Inflammatory macrophage (primary cell): ENCODE measurements around the gene PKP1.
"Not testable (repeated sequence)": the region's sequence is repeated elsewhere in the genome, so short reads cannot be mapped to it uniquely, and the experiment has no call there.

ENCODE experiments used
- DNase-seq, 2 donors: peaks; one replicate each; pipeline ENCODE4 v3.0.0-alpha.2; 2020 to 2022
- total RNA-seq, 18 experiments: gene quantifications; one replicate each; lab custom pipeline; 2026; ENCODE audit warnings: mixed read lengths in 6 of 18, inconsistent platforms in 2 of 18; lab: John Stamatoyannopoulos, UW

Gene PKP1, protein sequence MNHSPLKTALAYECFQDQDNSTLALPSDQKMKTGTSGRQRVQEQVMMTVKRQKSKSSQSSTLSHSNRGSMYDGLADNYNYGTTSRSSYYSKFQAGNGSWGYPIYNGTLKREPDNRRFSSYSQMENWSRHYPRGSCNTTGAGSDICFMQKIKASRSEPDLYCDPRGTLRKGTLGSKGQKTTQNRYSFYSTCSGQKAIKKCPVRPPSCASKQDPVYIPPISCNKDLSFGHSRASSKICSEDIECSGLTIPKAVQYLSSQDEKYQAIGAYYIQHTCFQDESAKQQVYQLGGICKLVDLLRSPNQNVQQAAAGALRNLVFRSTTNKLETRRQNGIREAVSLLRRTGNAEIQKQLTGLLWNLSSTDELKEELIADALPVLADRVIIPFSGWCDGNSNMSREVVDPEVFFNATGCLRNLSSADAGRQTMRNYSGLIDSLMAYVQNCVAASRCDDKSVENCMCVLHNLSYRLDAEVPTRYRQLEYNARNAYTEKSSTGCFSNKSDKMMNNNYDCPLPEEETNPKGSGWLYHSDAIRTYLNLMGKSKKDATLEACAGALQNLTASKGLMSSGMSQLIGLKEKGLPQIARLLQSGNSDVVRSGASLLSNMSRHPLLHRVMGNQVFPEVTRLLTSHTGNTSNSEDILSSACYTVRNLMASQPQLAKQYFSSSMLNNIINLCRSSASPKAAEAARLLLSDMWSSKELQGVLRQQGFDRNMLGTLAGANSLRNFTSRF
- total RNA-seq: 0 to 0.13 (median 0.02) reads per million in 18 experiments

DNA sequence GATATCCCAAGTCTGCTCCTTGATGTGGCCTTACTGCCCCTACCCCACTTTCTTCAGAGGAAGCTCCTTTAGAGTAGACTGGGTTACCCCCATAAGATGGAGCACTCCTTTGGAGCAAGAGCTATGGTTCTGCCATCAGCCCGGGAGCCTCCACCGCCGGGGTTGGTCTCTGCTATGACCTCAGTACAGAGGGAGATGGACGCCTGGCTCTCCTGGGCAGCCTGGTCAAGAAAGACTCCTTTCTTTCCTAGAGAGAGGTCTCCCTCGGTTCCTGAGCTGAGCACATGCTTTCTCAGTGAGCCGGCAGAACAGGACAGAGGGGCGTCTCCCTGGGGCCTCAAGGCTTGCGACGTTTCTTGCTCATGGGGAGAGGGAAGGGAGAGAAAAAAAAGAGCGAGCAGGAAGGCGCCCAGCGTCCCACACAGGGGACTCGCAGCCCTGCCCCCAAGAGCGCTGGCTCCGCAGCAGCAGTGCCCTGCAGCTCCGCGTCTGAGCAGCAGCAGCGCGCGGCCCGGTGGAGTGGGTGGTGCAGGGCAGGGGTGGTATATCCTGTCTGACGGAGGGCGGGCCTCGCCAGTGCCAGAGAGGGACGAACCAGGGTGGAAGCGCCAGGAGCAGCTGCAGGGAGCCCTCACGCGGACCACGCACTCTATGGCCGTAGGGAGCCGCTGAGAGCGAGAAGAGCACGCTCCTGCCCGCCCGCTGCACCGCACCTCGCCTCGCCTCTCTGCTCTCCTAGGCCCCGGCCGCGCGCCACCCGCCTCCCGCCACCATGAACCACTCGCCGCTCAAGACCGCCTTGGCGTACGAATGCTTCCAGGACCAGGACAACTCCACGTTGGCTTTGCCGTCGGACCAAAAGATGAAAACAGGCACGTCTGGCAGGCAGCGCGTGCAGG is at the start of gene PKP1:
PKP1 (plus strand) TSS at position 576 of the 899 bp plus-strand sequence; CDS start at position 773, 197 bp downstream.
- no peak for DNase-seq

DNA sequence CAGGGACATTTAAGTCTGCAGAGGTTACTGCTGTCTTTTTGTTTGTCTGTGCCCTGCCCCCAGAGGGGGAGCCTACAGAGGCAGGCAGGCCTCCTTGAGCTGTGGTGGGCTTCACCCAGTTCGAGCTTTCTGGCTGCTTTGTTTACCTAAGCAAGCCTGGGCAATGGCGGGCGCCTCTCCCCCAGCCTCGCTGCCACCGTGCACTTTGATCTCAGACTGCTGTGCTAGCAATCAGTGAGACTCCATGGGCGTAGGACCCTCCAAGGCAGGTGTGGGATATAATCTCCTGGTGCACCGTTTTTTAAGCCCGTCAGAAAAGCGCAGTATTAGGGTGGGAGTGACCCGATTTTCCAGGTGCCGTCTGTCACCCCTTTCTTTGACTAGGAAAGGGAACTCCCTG is 43.7 kb upstream of the PKP1 start:
- not testable (repeated sequence) for DNase-seq

DNA sequence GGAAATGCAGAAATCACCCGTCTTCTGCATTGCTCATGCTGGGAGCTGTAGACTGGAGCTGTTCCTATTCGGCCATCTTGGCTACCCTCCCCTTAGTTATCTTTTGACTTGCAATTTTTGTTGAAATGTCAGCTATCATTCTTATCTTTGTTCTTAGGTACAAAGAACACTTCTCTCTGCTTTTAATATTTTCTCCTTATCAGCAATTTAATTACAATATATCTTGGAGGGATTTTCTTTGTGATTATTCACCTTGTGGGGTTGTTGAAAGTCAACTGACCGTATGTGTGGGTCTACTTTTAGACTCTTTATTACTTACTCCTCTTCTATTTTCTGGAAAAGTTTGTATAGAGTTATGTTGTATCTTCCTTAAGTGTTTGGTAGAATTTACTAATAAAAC is 43.1 kb upstream of the PKP1 start:
- DNase-seq: no peak

DNA sequence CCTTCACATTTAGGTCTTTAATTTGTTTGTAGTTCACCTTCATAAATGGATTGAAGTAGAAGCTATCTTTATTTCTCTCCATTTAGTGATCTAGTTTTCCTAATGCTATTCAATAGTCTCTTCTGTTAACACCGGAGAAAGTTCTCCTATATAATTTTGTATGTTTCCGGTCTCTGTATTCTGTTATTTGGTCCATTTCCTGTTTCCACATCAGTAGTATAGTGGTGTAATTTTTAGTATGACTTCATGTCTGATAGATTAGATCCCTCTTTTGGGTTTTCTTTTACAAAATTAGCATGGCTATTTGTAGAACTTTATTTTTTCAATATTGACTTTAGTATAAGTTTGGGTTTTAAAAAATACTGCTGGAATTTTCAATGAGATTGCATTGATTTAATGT is 41.6 kb upstream of the PKP1 start:
- peak in 1 of 2 donors; percentile 59 for DNase-seq

DNA sequence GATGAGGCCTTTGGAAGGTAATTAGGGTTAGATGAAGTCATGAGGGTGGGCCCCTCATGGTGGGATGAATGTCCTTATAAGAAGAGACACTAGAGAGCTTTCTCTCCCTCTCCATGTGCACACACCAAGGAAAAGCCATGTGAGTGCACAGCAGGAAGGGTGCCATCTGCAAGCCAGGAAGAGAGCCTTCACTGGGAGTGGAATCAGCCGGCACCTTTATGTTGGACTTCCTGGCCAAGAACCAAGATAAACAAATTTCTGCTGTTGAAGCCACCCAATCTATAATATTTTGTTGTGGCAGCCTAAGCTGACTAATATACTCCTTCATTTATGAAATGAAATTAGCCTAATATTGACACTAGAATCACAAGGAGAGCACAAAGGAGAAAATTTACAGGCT is 38.2 kb upstream of the PKP1 start:
- no peak for DNase-seq

DNA sequence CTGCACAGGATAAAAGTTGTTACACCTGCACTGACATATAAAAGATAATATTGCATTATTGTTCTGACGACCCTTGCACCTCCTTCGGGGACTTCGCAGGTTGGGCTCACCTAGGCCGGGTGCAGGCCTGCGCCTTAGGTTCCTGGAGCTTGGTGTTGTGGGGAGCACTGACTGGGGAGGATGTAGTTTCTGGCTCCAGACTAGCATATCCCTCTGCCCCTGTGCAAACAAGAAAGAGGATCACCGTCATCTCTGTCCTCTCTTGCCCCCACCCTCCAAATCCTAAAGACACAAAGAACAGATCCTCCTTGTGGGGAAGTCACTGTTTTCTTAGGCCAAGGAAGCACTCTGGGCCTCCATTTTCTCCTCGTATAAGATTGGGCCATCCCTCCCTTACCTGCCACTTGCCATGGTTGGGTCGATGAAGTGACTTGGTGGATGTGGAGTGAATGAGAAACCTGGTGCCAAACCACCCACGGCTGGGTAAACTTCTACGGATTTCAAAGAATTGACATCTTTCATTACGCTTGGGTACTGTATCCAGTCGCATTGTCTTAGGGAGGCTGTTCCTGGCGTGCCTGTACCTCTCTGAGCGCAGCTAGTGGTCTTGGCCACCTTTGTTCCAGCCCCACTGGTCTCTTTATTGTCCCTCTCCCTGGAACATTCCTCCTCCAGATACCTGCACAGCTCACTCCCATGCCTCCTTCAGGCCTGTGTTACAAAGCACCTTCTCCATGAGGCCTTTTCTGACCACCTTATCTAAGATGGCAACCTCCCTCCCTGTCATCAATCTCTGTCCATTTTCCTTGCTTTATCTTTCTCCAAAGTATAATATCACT is 34.4 kb upstream of the PKP1 start:
- DNase-seq: no peak

DNA sequence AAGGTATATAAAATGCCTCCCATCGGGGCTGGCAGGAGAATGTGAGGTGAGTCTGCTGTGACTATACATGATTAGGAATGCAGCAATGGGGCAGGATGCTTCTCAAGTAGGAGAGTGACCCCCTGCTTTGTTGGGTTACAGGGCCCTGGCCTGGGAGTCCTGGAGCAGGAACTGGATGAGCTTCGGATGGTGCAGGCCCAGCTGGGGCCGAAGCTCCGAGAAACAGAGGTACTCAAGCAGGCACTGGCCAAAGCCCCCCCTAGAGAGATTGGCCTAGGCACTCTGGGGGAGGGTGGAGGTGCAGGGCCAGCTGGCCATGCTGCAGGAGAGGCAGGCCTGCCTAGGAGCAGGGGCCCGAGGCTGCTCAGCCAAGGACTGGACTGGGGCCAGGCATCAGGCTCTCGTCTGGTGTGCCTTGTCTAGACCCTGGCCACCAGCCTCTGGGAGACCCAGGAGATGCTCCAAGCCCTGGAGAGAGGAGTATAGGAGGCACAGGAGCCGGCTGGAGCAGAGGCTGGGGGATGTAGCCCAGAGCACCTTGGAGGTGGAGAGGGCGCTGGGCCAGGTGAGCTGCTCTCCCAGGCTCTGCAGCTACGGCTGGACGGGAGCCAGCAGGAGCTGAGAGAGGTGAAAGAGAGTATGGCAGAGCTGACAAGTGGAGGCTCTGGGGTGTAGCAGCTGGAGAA is 32.8 kb upstream of the PKP1 start:
- DNase-seq: no peak

DNA sequence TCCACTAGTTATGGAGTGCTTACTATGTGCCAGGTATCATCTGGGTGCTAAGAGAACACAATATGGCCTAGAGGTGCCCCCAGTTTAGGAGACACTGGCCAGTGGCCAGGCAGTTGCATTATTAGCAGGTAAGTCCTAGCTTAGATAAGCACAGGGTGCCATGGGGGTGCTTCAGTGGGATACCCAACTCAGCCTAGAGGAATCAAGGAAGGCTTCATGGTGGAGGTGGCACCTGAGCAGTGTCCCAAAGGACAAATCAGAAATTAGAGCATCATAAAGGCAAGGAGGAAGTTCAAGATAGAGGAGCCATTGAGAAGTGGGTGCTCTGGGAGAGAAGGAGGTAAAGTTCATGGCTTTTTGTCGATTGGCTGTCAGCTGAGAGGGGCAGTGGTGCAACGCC is 31.9 kb upstream of the PKP1 start:
- no peak for DNase-seq

DNA sequence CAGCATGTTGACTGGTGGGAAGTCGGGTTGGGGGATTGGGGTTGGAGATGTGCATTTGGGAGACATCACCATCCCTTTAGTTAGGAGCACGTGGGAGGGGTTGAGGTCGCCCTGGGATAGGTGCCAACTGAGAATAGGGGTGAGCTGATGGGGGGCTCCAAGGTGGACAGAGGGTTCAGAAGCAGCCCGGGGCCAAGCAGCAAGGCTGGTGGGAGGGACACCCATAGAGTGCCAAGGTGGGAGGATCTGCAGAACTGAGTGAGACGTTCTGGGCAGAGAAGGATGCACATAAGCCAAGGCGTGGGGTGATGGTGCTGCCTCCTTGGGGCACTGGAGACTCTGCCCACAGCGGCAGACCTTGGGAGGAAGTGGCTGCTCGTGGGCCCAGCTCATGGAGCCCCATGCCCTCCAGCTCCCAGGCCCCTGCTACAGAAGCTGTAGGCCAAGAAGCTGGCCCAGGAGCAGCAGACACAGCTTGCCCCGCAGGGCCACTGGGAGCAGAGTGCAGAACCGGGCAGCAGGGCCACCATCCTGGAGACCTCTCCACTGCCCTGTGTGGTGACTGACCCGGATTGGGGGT is 31.4 kb upstream of the PKP1 start:
- no peak for DNase-seq

DNA sequence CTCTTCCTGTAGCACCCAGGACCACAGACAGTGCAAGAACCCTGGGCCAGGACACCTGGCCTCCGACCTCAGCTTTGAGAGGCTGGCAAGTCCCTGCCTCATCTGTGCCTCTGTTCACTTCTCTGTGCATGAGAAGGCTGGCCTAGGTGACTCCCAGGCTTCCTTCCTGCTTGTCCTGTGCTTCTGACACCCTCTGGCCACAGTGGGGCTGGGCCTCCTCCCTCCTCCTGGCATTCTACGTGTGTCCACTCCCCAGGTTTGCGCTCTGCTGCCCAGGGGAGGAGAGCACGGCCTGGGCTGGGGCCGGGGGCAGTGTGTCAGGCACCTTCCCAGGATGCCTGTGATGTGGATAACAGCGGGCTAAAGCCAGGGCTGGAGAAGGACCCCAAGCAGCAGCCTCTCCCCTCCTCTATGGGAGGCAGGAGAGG is 30.3 kb upstream of the PKP1 start:
- DNase-seq: no peak

DNA sequence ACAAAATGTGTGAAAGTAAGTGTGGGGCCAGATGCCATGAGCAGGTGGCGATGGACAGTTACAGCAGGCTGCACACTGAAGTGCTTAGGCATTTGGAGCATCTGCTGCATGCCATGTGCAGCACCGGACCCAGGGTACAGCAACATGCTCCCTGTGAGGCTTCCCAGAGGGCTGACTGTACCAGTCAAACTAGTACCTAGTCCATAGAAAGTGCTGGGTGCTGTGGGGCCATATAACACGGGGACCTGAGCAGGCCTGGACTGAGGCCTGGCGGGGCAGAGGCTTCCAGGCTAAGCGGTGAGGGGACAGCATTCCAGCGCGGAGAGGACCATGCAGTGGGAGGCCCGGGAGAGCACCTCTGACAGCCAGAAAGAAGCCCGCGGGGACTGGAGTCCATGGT is 29.9 kb upstream of the PKP1 start:
- DNase-seq: no peak

DNA sequence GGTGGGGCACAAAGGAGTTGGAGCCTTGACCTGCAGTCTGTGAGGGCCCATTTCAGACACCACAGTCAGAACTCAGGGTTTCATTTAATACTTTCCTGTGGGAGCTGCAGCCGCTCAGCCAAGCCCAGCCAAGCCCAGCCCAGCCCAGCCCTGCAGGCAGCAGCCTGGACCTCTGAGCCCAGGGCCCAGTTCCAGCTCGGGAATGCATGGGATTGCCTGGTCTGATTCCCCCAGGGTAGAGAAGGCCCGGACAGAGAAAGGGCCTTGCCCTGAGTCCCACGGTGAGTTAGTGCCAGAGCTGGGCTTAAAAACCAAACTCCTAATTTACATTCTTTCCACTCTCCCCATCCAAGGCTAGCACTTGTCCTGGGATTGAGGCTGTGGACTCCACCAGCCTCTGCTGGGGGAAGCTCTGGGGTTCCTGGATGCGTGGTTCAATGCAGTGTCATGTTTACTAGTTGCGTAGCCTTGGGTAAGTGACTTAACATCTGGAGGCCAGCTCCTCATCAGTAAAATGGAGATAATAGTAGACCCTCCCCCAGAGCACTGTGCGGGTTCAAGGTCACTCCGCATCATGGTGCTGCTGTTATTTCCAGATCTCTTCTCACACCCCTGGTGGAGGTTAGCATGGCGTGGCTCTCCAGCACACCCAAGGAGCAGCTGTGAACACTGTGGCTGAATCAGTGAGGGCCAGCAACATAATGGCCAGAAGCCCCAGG is 29.2 kb upstream of the PKP1 start:
- DNase-seq: no peak

DNA sequence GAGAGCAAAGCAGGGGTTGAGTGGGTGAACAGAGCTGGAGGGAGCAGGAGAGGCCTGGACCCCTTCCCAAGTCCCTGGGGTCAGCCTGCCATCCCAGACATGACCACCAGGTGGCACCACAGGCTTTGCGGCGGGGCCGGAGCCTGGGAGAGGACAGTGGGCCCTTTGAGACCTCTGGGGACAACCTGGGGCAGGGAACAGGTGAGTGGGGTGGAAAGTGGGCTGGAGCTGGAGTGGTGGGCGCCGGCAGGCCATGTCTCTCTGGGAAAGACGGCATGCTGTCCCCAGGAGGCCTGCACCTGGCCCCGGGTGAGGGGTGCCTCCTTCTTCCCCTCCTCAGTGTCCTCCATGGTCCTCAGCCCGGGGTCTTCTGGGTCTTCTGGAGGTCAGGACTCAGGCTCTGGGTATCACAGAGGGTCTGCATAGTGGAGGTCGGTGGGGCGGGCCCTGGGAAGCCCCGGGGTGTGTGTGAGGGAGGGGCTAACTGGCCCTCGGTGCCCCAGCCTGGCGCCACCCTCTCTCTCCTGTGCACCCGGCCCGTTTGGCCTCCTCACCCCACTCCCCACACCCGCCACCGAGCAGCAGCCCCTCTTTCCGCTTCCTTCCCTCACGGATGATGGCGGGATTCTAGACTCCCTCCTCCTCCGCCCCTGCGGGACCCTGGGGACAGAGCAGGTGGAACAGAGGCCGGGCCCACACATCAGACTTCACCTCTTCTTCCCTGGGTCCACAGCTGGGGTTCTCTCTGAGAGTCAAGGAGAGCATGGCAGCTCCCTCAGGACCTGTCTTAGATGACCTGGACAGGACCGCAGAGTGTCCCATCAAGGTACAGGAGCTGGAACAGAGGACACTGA is 28.5 kb upstream of the PKP1 start:
- peak; percentile 14 to 38 for DNase-seq

DNA sequence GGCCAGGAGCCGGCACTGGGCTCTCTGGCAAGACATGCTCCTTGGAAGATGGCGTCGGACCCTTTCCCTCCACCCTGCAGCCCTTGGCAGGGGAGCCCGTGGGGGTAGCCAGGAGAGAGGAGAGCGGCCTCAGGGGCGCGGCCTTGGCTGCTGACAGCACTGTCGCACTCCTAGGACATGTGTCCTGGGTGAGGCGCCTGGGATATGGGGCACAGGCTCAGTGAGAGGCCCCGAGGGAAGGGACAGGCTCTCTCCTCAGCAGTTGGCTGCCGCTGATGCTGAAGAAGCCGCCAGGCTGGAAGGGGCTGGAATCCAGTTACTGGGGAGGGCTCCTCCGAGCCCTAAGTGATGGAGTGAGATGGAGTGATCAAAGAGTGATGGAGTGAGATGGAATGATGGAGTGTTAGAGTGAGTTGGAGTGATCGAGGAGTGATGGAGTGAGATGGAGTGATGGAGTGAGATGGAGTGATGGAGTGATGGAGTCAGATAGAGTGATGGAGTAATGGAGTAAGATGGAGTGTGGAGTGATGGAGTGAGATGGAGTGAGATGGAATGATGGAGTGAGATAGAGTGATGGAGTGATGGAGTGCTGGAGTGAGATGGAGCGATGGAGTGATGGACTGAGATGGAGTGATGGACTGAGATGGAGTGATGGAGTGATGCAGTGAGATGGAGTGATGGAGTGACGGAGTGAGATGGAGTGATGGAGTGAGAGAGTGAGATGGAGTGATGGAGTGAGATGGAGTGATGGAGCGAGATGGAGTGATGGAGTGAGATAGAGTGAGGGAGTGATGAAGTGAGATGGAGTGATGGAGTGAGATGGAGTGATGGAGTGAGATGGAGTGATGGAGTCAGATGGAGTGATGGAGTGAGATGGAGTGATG is 27.6 kb upstream of the PKP1 start:
- no peak for DNase-seq

DNA sequence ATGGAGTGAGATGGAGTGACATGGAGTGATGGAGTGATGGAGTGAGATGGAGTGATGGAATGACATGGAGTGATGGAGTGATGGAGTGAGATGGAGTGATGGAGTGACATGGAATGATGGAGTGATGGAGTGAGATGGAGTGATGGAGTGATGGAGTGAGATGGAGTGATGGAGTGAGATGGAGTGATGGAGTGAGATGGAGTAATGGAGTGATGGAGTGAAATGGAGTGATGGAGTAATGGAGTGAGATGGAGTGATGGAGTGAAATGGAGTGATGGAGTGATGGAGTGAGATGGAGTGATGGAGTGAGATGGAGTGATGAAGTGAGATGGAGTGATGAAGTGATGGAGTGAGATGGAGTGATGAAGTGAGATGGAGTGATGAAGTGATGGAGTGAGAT is 25.2 kb upstream of the PKP1 start:
- DNase-seq: not testable (repeated sequence)

DNA sequence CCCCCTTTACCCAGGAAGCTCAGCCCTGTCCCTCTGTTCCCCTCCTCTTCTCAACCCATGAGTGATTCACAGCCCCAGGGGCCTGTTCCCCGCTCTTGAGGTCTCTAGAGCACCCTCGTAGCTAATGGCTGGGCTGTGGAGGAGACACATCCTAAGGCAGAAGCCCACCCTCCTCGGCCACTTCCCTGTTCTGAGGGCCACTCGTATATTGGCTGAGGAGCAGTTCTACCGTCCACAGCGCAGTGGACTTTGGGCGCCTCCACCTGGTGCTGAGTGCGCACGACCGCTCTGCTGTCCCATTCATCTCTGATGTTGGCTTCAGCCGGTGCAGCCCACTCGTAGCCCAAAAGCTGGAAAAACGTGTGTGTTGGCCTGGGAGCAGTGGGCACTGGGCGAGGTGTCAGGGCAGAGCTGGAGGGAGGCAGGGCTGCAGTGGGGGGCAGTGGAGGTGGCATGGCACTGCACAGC is 24.5 kb upstream of the PKP1 start:
- DNase-seq: no peak

DNA sequence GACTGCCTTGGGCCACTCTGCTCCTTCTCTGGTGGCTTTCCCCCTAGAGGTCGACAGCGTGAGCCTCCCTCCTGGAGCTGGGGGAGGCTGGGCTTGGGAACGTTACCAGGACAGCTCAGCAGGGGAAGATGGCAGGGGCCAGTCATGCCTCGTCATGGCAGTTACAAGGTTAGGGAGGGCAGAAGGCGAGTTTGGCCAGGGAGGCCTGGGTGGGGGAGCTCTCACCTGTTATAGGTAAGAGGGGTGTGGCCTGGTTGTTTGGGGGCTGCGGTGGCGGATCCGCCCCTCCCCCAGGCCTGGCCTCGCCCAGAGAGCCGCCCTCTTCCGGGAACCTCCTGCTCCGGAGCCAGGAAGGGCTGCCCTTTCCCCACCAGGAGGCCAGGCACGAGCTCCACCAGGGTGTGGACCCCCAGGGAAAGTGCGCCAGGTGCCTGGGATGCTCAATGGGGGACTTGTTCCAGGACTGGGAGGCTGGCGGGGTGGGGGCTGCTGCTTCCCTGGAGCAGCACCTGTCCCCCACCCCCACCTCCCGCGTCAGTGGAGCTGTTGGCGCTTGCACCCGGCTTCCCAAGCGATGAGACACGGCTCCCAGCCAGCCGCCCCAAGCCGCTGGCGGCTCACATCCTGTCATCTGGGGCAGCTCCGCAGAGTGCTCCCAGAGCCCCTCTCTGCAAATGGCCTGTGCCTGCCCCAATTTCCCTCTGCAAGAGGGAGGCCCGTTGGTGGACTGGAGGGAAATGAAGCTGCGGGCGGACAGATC is 23.6 kb upstream of the PKP1 start:
- DNase-seq: no peak
